Esophagus (tissue), 2 donors: ENCODE results near the gene LRRC14B. TPM values are rescaled to one million over a fixed set of nuclear protein-coding genes. Genes with fewer than 3 reads are reported as not detected.

Experiments
- H3K27ac ChIP-seq, 2 donors: one replicate each; pipeline ENCODE4 v1.5.1; 2013; ENCODE audit warnings: low read depth in 2 of 2, mild to moderate bottlenecking in 2 of 2, inconsistent platforms in 1 of 2, low read length in 1 of 2, moderate library complexity in 1 of 2
- H3K27me3 ChIP-seq, 2 donors: one replicate each; pipeline ENCODE4 v1.6.1; 2013; ENCODE audit warnings: low read length in 2 of 2, control low read depth in 1 of 2, mild to moderate bottlenecking in 1 of 2; ENCODE audit not compliant: insufficient read depth in 2 of 2, control insufficient read depth in 1 of 2
- H3K36me3 ChIP-seq, 2 donors: one replicate each; pipeline ENCODE4 v1.6.1; 2013; ENCODE audit warnings: low read length in 1 of 2; ENCODE audit not compliant: control insufficient read depth in 2 of 2, insufficient read depth in 2 of 2
- H3K4me1 ChIP-seq, 2 donors: one replicate each; pipeline ENCODE4 v1.6.1; 2013; ENCODE audit warnings: low read length in 1 of 2; ENCODE audit not compliant: control insufficient read depth in 2 of 2, insufficient read depth in 2 of 2
- H3K4me3 ChIP-seq, 2 donors: one replicate each; pipeline ENCODE4 v1.5.1; 2013; ENCODE audit warnings: low read length in 2 of 2, mild to moderate bottlenecking in 2 of 2, low read depth in 1 of 2, moderate library complexity in 1 of 2
- H3K9me3 ChIP-seq, 2 donors: one replicate each; pipeline ENCODE4 v1.6.1; 2013; ENCODE audit warnings: mild to moderate bottlenecking in 2 of 2, low read depth in 1 of 2, low read length in 1 of 2, moderate library complexity in 1 of 2; ENCODE audit not compliant: control insufficient read depth in 2 of 2, insufficient read depth in 1 of 2
- WGBS, 2 donors: extraction: QIAGEN DNeasy Blood & Tissue Kit; methylation state at CpG; one replicate each; pipeline ENCODE4 v1.1.7; 2013; 5-methylcytosine and 5-hydroxymethylcytosine counted together
- polyA plus RNA-seq, 2 donors: library from polyadenylated mRNA; stranded (reverse); fragments of 200-250 nt; gene quantifications; one replicate each; pipeline ENCODE4 v1.2.3, GENCODE V29; 2013
- donor health status: healthy with polysubstance abuse.
- donor health status: Bipolar disorder and iron deficiency.

The LRRC14B gene
- polyA plus RNA-seq, 2 donors = 0.02 TPM; not detected in 1

GRCh38 chr5:159448-160172, 31.7 kb upstream of the LRRC14B start:
- Histone ChIP-seq H3K27me3 (no peaks in the 10 kb centered on the region), H3K4me1 (no peaks in the 10 kb centered on the region), H3K9me3 (no peaks in the 10 kb centered on the region), H3K36me3 (no peaks in the 10 kb centered on the region), H3K27ac (no peak overlapping the region), H3K4me3 (no peak overlapping the region)
- 67 to 69% methylated on average over 19 of the region's 19 CpGs for WGBS, 2 donors

- no peak overlapping the region for H3K27ac ChIP-seq
- WGBS, 2 donors = 84 to 86% methylated on average over 14 of the region's 14 CpGs
- H3K4me1 ChIP-seq = no peaks in the 10 kb centered on the region
- no peaks in the 10 kb centered on the region for H3K27me3 ChIP-seq
- H3K9me3 ChIP-seq = no peaks in the 10 kb centered on the region
- no peak overlapping the region for H3K4me3 ChIP-seq
- H3K36me3 ChIP-seq = no peaks in the 10 kb centered on the region
Observed at GRCh38 chr5:160173-160510, 31.2 kb upstream of the LRRC14B start.

GRCh38 chr5:160921-161802, 30.1 kb upstream of the LRRC14B start:
- H3K27me3 ChIP-seq = no peaks in the 10 kb centered on the region
- H3K9me3 ChIP-seq = no peaks in the 10 kb centered on the region
- H3K4me1 ChIP-seq = no peaks in the 10 kb centered on the region
- H3K36me3 ChIP-seq = no peaks in the 10 kb centered on the region
- no peak overlapping the region for H3K27ac ChIP-seq
- 83 to 86% methylated on average over 23 of the region's 23 CpGs for WGBS, 2 donors
- H3K4me3 ChIP-seq = no peak overlapping the region

GRCh38 chr5:161803-162110, 29.5 kb upstream of the LRRC14B start:
- Histone ChIP-seq H3K27ac (no peak overlapping the region), H3K4me1 (no peaks in the 10 kb centered on the region), H3K9me3 (no peaks in the 10 kb centered on the region), H3K27me3 (no peaks in the 10 kb centered on the region), H3K4me3 (no peak overlapping the region), H3K36me3 (no peaks in the 10 kb centered on the region)
- 93 to 95% methylated on average over 17 of the region's 17 CpGs for WGBS, 2 donors

- no peaks in the 10 kb centered on the region for H3K9me3 ChIP-seq
- 89 to 90% methylated on average over 19 of the region's 19 CpGs for WGBS, 2 donors
- no peak overlapping the region for H3K4me3 ChIP-seq
- H3K4me1 ChIP-seq = no peaks in the 10 kb centered on the region
- H3K36me3 ChIP-seq = no peaks in the 10 kb centered on the region
- H3K27me3 ChIP-seq = no peaks in the 10 kb centered on the region
- H3K27ac ChIP-seq = no peak overlapping the region
Observed at GRCh38 chr5:162190-162564, 29.1 kb upstream of the LRRC14B start.

- 88 to 89% methylated on average over 23 of the region's 23 CpGs for WGBS, 2 donors
Observed at GRCh38 chr5:162565-163337, 28.5 kb upstream of the LRRC14B start.

GRCh38 chr5:163338-163620, 28.0 kb upstream of the LRRC14B start:
- no peak overlapping the region for H3K4me3 ChIP-seq
- H3K36me3 ChIP-seq = no peaks in the 10 kb centered on the region
- 92 to 93% methylated on average over 7 of the region's 7 CpGs for WGBS, 2 donors
- H3K4me1 ChIP-seq = no peaks in the 10 kb centered on the region
- no peak overlapping the region for H3K27ac ChIP-seq
- no peaks in the 10 kb centered on the region for H3K9me3 ChIP-seq
- no peaks in the 10 kb centered on the region for H3K27me3 ChIP-seq

More at GRCh38 chr5:162565-163337, 28.5 kb upstream of the LRRC14B start:
- Histone ChIP-seq H3K36me3 (no peaks in the 10 kb centered on the region), H3K9me3 (no peaks in the 10 kb centered on the region), H3K27ac (no peak overlapping the region), H3K4me3 (no peak overlapping the region), H3K27me3 (no peaks in the 10 kb centered on the region), H3K4me1 (no peaks in the 10 kb centered on the region)

GRCh38 chr5:163841-164240, 27.5 kb upstream of the LRRC14B start:
- Histone ChIP-seq H3K36me3 (no peaks in the 10 kb centered on the region), H3K27me3 (no peaks in the 10 kb centered on the region), H3K9me3 (no peaks in the 10 kb centered on the region), H3K4me1 (no peaks in the 10 kb centered on the region), H3K27ac (no peak overlapping the region), H3K4me3 (no peak overlapping the region)
- WGBS, 2 donors = 89 to 96% methylated on average over 13 of the region's 13 CpGs

- Histone ChIP-seq H3K9me3 (no peaks in the 10 kb centered on the region), H3K4me1 (no peaks in the 10 kb centered on the region), H3K4me3 (no peak overlapping the region), H3K27ac (no peak overlapping the region), H3K27me3 (no peaks in the 10 kb centered on the region), H3K36me3 (no peaks in the 10 kb centered on the region)
- WGBS, 2 donors = 81 to 95% methylated on average over 14 of the region's 14 CpGs
Observed at GRCh38 chr5:164244-164643, 27.1 kb upstream of the LRRC14B start.
